Stimulated activated CD8-positive, alpha-beta memory T cell treated with anti-CD3 and anti-CD28 coated beads, Interleukin-4, amount 100 ng/mL, for 24 hours (primary cell): ENCODE measurements around the gene CLNK.

ENCODE experiments used
- DNase-seq: peaks from one replicate; pipeline ENCODE4 v3.0.0-alpha.2; 2020; ENCODE audit warnings: low read depth

The CLNK gene

DNA sequence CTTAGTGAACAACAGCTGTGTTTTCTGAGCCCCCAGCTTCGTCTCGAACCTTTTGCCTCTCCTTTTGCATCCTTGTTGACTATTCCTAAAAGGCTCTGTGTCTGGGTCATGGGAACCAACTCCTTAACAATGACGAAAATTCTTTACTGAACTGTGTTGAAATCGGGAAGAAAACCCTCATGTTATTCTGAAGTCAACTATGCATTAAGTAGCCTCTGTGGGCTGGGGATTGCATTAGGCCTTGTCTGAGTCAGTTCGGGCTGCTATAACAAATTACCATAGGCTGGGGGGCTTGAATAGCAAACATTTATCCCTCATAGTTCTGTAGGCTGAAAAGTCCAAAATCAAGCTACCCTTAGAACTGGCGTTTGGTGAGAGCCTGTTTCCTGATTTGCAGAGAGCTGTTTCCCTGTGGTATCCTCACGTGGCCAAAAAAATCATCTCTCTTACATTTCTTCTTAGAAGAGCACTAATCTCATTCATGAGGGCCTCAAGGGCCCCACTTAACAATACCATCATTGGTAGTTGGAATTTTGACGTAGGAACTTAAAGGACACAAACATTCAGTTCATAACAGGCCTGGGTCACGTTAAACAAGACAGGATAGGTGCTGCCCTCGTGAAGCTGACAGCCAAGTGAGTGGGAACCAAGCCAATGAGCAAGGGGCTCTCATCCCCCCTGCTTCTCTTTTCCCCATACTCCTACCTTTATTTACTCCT lies 75.9 kb downstream of the CLNK start:
- DNase-seq: no peak

- no peak for DNase-seq
These were observed 77.4 kb downstream of the CLNK start for GRCh38 chr4:10607206-10607605.

- no peak for DNase-seq
These were observed 77.9 kb downstream of the CLNK start for GRCh38 chr4:10606483-10607155.

- DNase-seq: no peak
These were observed 78.7 kb downstream of the CLNK start for GRCh38 chr4:10605746-10606482.

DNA sequence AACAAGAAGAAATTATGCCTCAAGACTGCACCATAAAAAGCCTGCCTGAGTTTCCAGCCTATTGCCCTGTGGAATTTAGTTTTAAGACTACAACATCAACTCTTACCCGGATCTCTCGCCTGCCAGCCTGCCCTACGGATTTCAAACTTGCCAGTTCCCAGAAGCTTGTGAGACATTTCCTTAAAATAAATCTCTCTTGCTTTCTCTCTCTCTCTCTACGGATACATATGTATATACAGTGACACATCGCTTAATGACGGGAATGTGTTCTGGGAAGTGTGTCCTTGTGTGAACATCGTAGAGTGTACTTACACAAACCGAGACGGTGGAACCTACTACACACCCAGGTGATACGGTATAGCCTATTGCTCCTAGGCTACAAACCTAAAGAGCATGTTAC lies 79.5 kb downstream of the CLNK start:
- DNase-seq: no peak

GRCh38 chr4:10599574-10599973 lies 85.0 kb downstream of the CLNK start:
- no peak for DNase-seq

DNA sequence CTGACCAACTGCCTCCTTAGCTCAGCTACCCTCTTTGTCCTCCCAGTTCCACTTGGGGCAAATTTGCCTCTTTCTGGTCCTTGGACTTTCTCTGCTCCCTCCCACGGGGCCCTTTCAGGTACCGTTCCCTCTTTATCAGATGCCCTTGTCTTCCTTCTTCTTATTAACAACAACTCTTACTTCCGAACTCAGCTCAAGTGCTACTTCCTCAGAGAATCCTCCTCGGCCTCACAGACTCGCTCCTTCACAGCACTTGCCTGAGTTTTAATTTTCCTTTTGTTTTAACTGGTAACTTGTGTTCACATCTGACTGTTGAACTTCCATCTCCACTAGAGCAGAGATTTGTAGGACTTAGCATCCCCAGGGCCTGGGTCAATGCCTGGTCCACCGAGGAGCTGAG lies 85.7 kb downstream of the CLNK start:
- DNase-seq: no peak

DNA sequence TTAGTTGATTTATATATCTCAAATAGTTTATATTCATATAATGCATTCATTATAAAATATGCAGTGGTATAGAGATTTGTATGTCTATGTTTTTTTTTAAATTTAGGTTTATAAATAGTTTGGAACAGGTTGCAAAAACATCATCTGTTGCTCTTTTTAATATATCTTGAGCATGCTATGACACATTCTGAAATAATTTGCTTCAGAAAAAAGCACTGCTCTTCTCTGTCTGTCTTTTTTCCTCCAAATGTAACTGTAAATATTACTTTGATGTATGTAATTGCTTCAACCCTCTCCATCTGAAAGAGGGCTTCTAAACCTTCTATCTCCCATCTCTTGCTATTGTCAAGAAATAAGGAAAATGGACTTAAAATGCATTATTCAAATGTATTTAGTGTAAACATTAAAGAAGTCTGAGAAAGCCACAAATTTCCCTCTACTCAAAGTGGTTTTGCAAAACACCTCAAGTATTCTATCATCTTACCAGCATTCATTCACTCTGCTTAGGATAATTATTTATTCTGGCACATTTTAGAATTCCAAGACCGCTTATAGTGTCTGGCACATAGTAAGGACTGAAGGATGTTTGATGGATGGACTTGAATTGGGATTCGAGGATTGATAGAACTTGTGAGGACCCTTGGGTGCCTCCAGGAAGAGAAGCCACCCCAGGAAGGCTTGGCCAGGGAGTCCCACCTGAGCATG lies 87.8 kb downstream of the CLNK start:
- DNase-seq: no peak

DNA sequence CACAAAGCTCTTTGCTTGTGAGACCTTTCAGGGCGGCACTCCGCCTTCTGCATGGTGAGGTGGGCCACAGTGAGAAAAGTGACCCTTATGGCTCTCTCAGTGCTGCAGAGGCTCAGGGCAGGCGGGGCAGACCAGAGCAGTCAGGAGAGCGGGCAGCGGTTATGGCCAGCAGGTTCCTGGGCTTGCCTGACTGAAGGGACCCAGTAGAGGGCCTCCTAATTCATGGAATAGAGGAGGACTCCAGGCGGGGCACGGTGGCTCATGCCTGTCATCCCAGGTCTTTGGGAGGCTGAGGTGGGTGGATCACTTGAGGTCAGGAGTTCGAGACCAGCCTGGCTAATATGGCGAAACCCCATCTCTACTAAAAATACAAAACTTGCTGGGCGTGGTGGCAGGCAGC lies 91.4 kb downstream of the CLNK start:
- DNase-seq: no peak

DNA sequence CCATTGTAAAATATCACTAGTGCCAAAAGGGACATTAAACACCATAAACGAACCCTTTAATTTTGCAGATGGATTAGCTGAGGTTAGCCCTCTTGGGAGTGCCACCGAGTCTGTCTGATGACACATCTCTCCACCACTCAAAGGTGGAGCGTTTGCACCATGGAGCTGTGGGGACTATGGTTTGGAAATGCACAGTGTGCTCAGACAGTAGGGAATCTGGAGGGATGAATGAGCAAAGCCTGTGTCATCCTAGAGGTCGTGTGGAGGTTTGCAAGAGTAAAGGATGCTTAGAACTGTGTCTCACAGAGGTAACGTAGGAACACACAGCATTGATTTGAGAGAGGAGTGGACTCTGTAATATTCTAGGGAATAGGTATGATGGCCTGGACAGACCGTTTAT lies 93.7 kb downstream of the CLNK start:
- no peak for DNase-seq

GRCh38 chr4:10589799-10590198 lies 94.8 kb downstream of the CLNK start:
- no peak for DNase-seq

DNA sequence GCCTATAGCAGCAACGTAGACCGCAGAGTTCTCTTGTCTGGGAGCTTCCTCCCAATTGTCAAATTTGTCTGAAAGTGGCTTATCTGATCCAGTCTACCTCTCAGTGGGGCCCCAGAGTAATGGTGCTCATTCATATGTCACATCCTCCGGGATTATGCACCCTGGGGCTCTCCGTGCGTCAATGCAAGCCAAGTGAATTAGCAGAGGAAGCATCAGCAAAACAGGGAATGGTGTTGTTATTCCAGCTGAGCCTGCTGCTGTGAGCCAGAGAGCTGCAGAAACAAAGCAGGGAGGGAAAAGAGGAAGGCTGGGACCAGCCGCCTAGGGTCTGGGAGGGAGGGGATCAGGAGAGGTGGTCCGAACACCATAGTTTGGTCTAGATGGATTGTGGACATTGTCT lies 95.2 kb downstream of the CLNK start:
- DNase-seq: no peak

GRCh38 chr4:10587697-10588096 lies 96.9 kb downstream of the CLNK start:
- peak; percentile 9 for DNase-seq

DNA sequence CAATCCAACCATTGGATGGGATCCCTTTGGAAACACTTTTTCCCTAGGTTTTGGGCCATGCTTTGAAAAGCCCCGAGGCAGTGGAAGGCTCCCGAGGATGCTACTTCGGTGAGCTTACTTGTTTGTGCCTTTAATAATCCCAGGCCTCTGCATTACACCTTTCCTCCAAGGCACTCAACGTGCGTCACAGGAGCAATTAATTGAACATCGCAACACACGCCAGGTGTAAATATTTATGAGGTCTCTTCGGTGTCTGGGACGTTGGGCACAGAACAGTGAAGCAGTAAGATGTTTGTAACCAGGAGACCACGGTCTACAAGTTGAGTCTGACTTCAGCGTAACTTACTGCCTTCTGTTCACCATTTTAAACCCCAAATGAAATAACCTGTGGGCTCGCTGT lies 97.3 kb downstream of the CLNK start:
- no peak for DNase-seq

DNA sequence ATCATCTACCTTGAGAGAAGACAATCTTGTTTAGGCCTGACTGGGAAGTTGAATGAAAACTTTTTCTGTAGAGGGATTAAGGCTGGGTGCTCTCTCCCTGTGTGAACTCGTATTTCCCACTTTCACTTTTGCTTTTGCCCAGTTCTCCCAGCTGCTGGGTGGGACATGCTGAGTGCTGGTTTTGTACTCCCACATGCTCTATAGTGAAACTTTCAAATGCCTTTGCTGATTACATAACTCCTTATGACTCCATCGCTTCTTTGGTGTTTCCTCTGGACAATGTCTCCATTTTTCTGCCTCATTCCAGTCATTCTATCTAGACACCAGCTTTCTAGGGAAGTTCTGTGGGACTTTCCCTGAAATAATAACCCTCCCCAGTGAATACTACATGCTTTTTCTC lies 100.5 kb downstream of the CLNK start:
- DNase-seq: no peak

GRCh38 chr4:10582951-10583350 lies 101.6 kb downstream of the CLNK start:
- no peak for DNase-seq

DNA sequence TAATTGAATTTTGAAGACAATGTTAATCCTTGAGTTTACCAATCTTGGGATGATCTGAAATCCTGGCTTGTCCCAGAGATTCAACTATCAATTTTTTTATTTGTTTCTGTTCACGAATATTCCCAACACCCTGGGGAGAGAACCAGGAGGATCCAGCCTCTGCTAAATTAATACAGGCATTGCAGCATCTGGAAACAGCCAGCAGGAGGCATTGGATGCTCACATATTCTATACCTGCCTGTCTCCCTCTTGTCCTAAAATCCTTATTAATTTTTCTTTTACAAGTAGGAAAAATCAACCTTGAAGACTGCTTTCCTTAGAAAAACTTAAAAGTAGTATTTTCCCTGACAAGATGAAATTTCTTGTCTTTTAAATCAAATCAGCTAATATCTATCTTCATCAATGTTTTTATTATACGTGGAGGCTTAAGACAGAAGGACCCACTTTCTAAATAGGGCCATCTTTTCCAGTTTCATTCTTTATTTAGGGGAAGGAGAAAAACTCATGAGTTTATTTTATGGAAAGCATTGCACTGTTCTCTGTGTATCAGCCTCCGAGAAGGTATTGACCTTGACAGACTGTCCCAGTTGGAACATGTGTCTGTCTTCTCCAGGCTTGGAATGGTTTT lies 102.4 kb downstream of the CLNK start:
- DNase-seq: no peak

DNA sequence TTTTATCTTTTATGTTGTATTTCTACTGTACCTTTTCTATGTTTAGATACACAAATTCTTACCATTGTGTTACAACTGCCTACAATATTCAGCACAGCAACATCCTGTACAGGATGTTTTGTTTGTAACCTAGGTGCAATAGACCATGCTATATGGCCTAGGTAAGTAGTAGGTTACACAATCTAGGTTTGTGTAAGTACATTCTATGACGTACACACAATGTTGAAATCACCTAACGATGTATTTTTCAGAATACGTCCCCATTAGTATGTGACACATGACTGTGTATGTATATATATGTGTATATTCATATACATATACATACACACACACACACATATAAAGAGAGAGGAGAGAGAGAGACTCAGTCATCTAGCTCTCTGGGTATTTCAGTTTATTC lies 103.5 kb downstream of the CLNK start:
- no peak for DNase-seq

- DNase-seq: no peak
These were observed 104.9 kb downstream of the CLNK start for GRCh38 chr4:10579648-10580047.

GRCh38 chr4:10577508-10578426 lies 106.8 kb downstream of the CLNK start:
- DNase-seq: no peak

- DNase-seq: no peak
These were observed 107.5 kb downstream of the CLNK start for GRCh38 chr4:10577018-10577417.
